ENCODE measurements around the gene FHIT.

FHIT gene

DNA sequence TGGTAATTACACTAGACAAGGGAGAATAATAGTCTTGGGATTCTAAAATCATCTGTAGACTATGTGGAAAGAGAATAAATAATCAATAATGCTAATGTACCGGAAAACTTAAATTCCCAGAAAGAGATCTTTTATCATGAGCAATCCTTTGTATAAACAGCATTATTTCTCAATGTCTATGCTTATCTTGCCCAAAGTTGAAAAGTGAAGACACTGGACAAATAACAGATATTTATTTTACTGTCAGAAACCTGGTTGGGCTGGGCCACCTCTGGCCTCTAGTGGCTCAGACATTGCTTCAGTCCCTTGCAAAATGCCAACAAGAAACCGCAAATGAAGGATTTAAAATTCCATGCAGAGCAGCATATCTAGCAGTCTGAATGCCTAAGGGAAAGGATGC lies 409.9 kb downstream of the FHIT start:
- DNase-seq (ENCODE audit: low read depth, low spot score), result peak; percentile 15

DNA sequence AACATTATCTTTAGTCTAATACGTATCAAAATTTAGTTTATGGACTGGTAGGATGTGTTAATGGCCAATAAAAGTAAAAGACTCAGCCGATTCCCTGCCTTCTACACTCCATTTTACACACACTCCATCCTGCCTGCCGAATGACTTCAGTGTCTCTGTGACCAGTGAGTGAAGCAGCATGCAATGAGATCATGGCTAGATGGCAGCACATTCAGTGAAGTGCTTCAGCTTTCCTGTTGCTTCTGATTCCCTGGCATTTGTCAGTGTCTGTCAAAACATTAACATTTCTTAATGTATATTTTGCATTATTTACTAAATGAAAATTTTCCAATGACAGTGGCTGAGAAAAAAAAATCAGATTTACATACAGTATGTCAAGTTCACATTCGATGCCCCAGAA lies 412.0 kb downstream of the FHIT start:
- DNase-seq (ENCODE audit: low read depth, low spot score), result no peak

DNA sequence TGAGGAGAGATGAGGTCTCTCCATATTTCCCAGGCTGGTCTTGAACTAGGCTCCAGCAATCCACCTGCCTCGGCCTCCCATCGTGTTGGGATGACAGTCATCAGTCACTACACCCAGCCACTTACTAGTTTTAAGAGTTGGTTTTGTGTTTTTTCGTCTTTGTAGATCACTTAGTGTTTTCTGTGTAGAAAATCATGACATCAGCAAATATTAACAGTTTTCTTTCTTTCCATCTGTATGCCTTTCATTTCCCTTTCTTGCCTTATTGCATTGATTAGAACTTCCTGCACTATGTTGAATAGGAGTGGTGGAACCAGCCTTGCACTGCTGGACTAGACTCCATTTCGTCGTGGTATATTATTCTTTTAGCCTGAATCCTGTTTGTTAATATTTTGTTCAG lies 415.5 kb downstream of the FHIT start:
- DNase-seq (ENCODE audit: low read depth, low spot score), result no peak

DNA sequence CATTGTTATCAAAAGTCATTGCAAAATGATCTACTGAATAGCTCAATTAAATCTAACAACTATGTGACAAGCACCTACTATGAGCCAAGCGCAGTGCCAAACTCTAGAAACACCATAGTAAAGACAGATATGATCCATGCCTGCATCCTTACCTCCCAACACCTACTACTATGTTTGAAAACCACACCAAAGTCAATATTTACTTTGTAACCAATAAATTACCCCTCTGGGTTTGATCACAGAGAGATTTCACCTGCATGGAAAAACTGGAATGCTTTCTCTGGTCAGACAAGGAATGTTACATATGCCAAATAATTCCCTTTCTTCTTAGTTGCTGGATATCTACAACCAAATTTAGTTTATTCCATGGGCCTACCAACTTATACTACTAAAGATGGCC lies 422.2 kb downstream of the FHIT start:
- no peak for DNase-seq (ENCODE audit: low read depth, low spot score)

DNA sequence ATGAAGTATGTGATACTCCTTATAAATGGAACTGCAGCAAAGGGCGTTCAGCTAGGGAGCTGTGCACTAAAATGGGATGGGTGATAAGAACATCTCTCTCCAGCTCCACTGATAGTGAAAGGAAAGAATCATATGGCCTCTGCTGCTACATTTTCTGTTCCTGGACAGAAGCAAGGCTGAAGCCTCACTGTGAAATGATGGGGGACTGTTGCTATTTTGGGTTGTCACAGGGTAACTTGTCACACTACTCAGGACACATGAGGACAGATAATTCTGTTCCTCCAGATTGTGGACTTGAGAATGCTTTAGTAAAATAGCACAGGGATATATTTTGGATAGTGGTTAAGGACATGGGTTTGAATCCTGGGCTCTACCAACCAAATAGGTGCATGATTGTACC lies 423.6 kb downstream of the FHIT start:
- DNase-seq (ENCODE audit: low read depth, low spot score), result no peak

DNA sequence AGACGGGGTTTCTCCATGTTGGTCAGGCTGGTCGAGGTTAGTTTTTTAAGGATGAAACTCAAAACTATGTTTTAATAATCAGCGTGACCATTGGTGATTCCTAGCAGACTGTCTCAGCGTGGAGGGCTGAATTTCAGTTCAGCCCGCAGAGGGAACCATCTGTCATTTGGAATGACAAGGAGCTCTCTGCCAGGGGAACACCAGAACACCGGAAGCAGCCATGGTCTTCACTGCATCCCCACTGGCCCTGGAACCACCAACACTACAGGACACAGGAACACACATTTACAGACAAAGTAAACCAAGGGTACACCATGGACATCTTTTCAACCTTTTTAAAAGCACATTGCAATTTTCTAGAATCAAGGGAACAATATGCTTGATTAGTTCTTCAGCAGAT lies 424.7 kb downstream of the FHIT start:
- DNase-seq (ENCODE audit: low read depth, low spot score), result no peak

DNA sequence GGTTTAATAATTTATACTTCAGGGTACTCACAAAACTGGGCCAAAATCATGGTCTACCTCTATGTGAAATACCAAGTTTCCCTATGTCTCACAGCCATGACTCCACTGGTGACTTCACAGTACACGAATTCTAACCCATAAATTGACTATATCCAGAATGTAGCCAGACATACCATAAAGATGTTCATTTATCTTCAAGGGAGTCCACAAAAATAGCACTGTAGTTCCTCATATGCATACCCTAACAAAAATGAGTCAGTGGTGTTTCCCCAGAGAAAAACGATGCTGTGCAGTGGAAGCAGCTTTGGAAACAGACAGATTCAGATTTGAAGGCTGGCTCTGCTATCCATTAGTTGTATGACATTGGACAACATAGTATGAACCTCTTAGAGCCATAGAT lies 438.8 kb downstream of the FHIT start:
- DNase-seq (ENCODE audit: low read depth, low spot score), result no peak

DNA sequence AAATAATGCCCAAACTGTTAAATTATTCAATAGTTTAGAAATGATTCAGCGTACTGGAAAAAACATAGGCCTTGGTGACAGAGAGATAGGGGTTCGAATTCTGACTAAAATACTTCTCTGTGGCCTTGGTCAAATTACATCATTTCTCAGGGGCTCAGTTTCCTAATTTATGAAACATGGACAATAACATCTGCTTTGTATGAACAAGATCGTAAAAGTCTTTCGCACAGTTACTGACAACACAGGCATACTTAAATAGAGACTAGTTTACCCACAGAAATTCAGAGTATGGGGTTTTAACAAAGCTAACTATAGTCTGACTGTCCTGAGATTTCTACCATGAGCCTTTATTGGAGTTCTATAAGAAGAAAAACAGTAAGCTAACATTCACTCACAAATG lies 440.4 kb downstream of the FHIT start:
- no peak for DNase-seq (ENCODE audit: low read depth, low spot score)

DNA sequence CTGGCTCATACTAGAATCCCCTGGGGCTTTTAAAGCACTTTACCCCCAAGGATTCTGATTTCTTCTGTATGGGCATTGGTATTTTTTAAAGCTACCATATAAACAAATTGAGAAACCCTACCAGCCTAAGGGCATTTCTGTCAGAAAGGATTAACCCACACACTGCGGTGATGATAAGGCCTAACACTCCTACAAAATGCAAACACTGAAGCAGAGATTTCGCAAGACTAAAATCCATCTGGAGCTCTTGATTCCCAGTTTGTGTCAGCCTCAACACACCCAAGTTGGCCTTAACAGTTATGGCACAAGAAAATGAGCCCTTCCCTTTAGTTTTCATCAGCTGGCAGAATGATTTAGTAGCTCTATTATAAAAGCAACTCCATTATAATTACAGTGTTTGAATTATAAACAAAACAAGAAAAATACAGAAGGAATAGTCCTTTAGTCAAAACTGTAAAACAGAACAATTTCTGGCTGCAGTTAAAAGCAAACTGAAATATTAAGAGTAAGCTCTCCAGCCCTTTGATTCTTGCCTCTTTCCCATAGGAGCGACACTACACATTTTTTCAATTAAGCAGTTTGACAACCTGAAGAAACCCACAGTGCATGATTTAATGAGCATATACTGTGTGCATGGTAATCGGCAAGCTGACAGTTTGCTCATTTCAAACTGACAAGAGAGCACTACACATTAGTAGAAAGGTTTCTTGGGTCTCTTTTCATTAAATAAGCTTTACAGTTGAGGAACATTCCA lies 441.2 kb downstream of the FHIT start:
- DNase-seq (ENCODE audit: low read depth, low spot score), result no peak

DNA sequence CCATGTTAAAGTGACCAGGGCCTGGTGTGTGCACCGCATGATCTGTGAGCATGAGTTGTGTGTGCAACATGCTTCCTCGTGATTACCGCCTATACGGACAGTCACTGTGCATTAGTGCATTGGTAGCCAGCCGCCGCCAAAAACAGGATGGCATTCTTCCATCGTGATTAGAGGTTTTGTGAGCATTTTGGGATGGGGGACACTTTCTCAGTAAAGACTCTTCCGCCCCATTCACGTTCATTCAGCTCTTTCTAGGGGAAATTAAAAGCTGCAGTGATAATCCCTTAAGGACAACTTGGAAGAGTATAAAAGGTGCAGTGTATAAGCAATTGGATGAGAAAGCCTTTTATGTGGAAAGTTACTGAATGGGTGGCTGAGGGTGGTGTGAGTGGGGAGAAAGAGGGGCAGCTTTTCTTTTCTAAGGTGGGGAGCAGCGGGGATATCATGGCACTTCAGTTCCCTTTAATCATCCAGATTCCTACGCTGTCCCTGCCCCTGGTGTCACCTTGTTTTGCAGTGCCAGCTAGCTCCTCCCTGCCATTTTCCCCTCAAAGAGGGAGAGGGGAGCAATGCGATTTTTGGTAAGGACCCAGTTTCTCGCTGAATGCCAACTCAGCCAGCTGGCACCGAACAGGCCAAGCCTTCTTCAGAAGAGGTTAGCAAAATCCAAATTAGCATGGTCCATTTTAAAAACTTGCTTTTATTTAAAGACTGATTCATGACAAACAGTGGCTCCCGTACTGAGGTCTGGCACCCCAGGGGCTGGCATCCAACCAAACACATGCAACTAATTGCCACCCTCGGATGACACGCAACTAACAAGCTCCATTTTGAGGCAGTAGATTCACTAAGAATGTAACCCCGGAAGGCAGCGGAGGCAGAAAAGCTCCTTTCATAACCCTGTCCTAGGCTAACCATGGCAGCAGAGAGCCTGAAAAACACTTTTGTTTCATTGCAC lies 447.8 kb downstream of the FHIT start:
- no peak for DNase-seq (ENCODE audit: low read depth, low spot score)

DNA sequence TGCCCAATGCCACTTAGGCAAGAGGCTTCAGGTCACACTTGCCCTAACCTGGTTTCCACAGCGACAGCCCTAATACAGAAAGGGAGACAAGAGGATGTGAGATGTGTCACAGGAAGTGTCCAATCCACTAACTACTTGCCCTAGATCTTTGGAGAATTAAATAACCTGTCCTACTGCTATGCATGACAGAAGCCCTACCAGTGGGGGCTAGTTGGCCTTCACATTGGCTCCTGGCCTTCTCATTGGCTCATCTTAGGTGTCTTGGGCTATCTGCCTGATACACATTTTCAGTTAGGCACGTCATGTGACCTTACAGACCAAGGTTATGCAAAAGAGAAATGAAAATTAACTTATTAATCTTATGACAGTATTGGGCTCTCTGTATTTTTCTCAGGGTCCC lies 449.9 kb downstream of the FHIT start:
- no peak for DNase-seq (ENCODE audit: low read depth, low spot score)

DNA sequence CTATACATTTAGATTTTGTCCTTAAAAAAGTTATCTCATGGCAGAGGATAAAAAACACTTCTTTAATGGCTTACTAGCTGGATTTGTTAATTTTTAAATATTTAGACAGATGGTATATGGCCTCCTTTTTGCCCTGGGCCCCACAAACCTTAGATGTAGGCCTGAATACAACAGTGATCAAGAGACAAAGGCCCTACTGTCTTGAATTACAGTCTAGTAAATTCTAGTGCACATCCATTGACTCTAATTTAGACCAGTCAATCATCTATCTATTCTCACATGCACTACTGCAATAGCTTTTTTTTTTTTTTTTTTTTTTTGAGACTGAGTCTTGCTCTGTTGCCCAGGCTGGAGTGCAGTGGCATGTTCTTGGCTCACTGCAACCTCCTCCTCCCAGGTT lies 452.8 kb downstream of the FHIT start:
- DNase-seq (ENCODE audit: low read depth, low spot score), result no peak

DNA sequence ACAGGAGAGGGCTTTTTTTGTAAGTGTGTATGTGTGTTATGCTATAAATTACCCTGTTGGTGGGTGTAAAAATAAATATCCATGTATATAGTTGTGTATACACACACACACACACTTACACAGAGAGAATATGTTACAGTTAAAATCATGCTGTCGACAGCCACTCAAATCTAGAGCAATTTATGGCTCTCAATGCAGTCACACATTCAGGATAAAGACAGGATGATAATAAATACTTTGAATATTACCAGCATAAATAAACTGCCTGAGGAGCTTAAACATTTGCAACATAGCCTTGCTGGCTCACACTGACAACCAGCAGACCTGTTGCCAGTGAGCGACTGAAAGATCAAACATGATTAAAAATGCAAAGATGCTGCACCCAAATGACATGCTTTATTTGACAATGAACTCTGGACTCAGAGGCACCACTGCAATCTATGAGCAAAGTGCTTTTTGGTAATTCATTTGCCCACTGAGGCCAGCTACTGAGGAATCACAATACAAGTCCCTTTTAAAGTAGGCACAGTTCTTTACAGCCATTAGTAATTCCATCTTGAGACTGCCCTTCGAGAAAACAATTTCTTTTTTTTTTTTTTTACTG lies 458.9 kb downstream of the FHIT start:
- no peak for DNase-seq (ENCODE audit: low read depth, low spot score)

DNA sequence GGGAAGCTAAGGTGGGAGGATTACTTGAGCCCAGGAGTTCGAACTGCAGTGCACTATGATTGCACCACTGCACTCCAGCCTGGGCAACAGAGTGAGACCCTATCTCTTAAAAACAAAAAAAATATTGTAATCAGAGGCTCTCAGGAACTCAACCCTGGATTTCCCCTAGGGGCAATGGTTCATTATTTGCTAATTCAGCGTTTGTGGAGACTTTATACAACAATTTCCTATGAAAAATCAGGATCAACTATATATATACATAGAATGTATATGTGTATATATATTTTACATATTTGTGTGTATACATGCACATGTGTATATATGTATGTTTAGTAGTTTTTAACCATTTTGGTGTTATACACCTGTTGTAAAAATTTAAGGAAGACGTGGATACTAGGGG lies 463.1 kb downstream of the FHIT start:
- DNase-seq (ENCODE audit: low read depth, low spot score), result no peak

DNA sequence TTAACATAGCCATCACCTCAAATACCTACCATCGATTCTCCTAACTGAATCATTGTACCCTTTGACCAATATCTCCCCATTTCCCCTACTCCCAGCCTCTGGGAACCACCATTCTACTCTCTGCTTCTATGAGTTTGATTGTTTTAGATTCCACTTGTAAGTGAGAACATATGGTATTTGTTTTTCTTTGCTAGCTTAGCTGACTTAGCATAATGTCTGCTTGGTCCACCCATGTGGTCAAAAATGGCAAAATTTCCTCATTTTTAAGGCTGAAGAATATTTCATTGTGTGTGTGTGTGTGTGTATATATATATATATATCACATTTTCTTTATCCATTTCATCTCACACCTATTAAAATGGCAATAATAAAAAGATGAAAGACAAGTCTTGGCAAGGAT lies 469.3 kb downstream of the FHIT start:
- no peak for DNase-seq (ENCODE audit: low read depth, low spot score)

DNA sequence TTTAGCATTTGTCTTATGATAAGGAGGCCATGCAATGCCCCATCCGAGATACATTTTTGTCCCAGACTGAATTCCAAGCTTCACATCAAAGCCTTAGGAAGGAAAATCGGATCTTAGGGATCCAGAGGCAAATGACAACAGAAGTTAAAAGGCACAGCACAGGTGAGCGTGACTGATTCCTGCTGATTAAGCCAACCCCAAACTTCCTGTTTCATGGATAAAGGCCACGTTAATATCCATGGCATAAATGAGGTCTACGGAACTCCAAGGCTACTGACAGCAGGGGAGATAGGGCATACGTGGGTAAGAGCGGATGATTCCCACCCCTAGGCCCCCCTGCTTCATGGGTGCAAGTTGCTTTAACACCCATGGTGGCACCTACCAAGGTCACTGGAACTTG lies 471.6 kb downstream of the FHIT start:
- no peak for DNase-seq (ENCODE audit: low read depth, low spot score)

DNA sequence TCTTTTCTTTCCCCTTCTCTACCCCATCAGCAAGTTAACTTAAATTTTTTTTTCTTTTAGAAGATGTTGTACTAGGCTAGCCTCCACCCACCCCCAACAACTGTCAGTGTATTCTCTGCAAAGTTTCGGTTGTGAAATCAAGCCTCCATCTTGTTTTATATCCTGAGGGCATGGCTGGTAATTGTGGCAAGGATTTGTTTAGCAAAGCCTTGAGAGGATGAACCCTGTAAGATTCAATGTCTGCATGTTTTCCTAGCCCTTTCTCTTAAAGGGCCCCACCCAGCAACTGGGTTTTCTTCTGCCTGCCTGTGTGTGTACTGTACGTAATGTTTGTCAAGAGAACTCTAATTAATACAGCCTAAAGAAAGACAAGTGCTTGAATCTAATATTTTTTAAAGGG lies 475.3 kb downstream of the FHIT start:
- no peak for DNase-seq (ENCODE audit: low read depth, low spot score)

DNA sequence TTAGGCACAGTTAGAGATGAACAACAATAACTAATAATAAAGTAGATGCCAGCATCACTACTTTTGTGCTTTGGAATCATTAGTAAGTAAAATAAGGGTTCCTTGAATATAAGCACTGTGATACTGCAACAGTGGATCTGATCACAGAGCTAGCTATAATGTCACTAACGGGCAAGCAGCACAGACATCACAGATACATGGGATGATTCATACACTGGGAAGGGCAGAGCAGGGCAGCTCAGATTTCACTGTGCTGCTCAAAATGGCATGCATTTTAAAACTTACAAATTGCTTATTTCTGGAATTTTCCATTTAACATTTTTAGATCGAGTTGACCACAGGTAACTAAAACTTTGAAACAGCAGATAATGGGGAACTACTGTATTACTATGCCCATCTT lies 476.6 kb downstream of the FHIT start:
- no peak for DNase-seq (ENCODE audit: low read depth, low spot score)

DNA sequence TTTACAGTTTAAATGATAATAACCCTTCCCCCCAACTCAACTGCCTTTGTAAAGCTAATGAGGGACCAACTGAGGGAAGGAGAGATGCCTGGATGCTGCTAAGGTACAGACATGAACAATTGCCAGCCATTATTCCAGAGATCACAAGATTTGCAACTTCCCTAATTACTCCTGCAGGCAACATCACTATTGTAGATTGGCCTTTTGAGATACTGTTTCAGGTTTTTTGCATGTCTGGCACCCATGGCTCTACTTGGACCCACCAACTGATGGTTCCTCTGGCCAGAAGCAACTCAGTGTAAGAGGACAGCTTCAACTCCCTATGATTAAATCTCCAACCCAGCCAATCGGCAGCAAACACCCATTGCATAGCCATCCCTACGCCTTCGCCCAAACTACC lies 478.7 kb downstream of the FHIT start:
- DNase-seq (ENCODE audit: low read depth, low spot score), result no peak

DNA sequence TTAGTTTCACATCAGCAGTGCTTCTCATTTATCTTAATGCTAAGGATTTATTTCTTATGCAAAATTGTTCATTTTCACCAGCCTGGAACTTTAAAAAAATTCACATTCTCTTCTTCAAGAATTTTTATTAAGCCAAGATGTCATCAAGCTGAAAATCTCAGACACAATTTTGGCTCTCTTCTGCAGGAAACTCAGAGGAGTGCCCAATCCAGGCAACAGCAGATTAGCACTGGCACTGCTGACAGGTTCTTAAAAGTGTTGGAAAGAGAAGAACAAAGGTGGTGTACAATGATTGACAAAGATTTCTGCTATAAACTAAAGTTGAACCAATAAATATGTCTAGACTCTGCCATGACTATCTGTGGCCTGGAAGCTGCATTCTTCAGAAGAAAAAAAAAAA lies 479.5 kb downstream of the FHIT start:
- DNase-seq (ENCODE audit: low read depth, low spot score), result no peak

DNA sequence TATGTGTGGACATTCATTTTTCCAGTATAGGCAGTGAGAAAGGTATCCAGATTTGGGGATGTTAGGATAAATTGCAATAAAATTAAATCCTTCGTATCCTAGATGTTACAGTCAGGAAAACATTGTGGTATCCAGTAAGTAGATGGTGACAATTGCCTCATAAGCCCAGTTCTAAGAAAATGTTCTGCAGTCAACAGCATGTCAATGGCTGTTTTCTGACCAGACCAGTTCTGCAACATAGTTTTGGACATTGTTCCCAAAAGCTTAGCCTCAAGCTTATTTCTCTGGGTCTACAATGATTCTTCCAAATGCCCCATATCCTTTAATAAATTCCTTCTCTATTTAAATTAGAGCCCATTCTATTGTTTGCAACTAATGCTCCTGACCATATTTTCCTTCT lies 480.7 kb downstream of the FHIT start:
- no peak for DNase-seq (ENCODE audit: low read depth, low spot score)

DNA sequence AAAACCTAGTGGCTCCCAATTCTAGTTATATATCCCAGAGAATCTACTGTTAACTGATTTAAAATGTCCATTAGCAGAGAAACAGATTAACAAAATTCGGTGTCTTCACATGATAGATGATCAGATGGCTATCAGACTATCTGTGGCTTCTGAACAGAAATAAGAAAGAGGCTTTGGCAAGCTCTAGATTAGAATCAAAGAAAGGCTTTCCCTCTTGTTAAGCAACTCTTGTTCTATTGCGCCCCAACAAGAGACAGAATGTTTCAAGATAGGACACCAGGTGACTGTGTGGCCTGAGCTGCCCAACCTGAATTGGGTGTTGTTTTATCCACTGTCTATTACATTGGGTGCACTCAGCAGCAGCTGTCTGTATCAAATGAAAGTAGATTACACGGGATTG lies 483.7 kb downstream of the FHIT start:
- no peak for DNase-seq (ENCODE audit: low read depth, low spot score)

DNA sequence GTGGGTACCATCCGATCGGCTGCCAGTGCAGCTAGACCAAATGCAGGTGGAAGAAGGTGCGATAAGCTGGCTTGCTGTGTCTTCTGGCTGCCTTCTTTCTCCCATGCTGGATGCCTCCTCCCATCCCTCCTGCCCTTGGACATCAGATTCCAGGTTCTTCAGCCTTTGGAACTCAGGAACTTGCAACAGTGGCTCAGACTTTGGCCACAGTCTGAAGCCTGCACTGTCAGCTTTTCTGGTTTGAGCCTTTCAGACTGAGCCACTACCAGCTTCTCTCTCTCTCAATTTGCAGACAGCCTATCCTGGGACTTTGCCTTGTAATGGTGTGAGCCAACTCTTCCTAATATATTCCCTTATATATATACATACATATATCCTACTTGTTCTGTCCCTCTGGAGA lies 485.5 kb downstream of the FHIT start:
- DNase-seq (ENCODE audit: low read depth, low spot score), result no peak
